WTC11 (cell line): ENCODE data around the gene TXN2. TPM values are rescaled to one million over a fixed set of nuclear protein-coding genes. Genes with fewer than 3 reads are reported as not detected.

Experiments used
- ATAC-seq: fragments of 200-7000 bp; cut with Tn5 transposase; 2 replicates; pipeline ENCODE4 v1.10.0; 2021; ENCODE audit warnings: mild to moderate bottlenecking, moderate library complexity
- CTCF ChIA-PET: fragments of 300-600 bp; sonication (Branson Sonifier 250); formaldehyde crosslinking; loops from one replicate; lab custom pipeline; 2021; ENCODE audit warnings: antibody characterized with exemption; lab: Charles Lee
- POLR2A ChIA-PET: fragments of 350-600 bp; sonication (Branson Sonifier 250); formaldehyde crosslinking; loops from one replicate; lab custom pipeline; 2021; ENCODE audit warnings: antibody characterized with exemption; lab: Charles Lee
- DNase-seq: peaks from one replicate; pipeline ENCODE4 v3.0.0; 2021; ENCODE audit warnings: low spot score
- H3K27ac Mint-ChIP-seq: 2 replicates; pipeline ENCODE4 v1.8.0; 2021; ENCODE audit warnings: mixed read lengths
- H3K27me3 Mint-ChIP-seq: 2 replicates; pipeline ENCODE4 v1.8.0; 2021; ENCODE audit warnings: low read depth, mild to moderate bottlenecking, moderate library complexity, mixed read lengths
- H3K36me3 Mint-ChIP-seq: 2 replicates; pipeline ENCODE4 v1.8.0; 2021; ENCODE audit warnings: mixed read lengths
- H3K4me1 Mint-ChIP-seq: 2 replicates; pipeline ENCODE4 v1.8.0; 2022; ENCODE audit warnings: mixed read lengths
- H3K4me3 Mint-ChIP-seq: 2 replicates; pipeline ENCODE4 v1.8.0; 2021; ENCODE audit warnings: mild to moderate bottlenecking, moderate library complexity, mixed read lengths
- H3K9me3 Mint-ChIP-seq: 2 replicates; pipeline ENCODE4 v1.8.0; 2021; ENCODE audit warnings: mixed read lengths
- ATF2 ChIP-seq: sonication (generic); formaldehyde crosslinking; IDR thresholded peaks from 2 replicates; pipeline ENCODE4 v1.8.1; 2022; ENCODE audit warnings: low read depth, missing genetic modification reagents, borderline replicate concordance
- CBFB ChIP-seq: sonication (generic); formaldehyde crosslinking; IDR thresholded peaks from 2 replicates; pipeline ENCODE4 v1.8.1; 2022; ENCODE audit warnings: mild to moderate bottlenecking, low read depth, missing genetic modification reagents
- CREB1 ChIP-seq: sonication (generic); formaldehyde crosslinking; IDR thresholded peaks from 2 replicates; pipeline ENCODE4 v1.8.0; 2023; ENCODE audit warnings: mild to moderate bottlenecking, missing genetic modification reagents
- E2F5 ChIP-seq: sonication (generic); formaldehyde crosslinking; IDR thresholded peaks from 2 replicates; pipeline ENCODE4 v1.8.1; 2022; ENCODE audit warnings: mild to moderate bottlenecking, moderate library complexity, missing genetic modification reagents
- EMX1 ChIP-seq: fragments of 250-450 bp; sonication (Bioruptor Pico); IDR thresholded peaks from 2 replicates; pipeline ENCODE4 v1.8.0; 2021; ENCODE audit warnings: mild to moderate bottlenecking
- ETV6 ChIP-seq: sonication (generic); formaldehyde crosslinking; IDR thresholded peaks from 2 replicates; pipeline ENCODE4 v1.8.1; 2022; ENCODE audit warnings: mild to moderate bottlenecking, missing genetic modification reagents
- GABPB1 ChIP-seq: sonication (generic); formaldehyde crosslinking; IDR thresholded peaks from 2 replicates; pipeline ENCODE4 v1.8.1; 2023; ENCODE audit warnings: mild to moderate bottlenecking, missing genetic modification reagents
- HMGA2 ChIP-seq: fragments of 250-450 bp; sonication (Bioruptor Pico); IDR thresholded peaks from 2 replicates; pipeline ENCODE4 v1.4.0; 2021; ENCODE audit warnings: mild to moderate bottlenecking, moderate library complexity
- JAZF1 ChIP-seq: fragments of 250-450 bp; sonication (Bioruptor Pico); IDR thresholded peaks from 2 replicates; pipeline ENCODE4 v1.9.0; 2021; ENCODE audit warnings: moderate library complexity, mild to moderate bottlenecking, inconsistent platforms
- MXD4 ChIP-seq: fragments of 250-450 bp; sonication (Bioruptor Pico); IDR thresholded peaks from 2 replicates; pipeline ENCODE4 v1.8.0; 2021; ENCODE audit warnings: mild to moderate bottlenecking, moderate library complexity, borderline replicate concordance
- MYBL2 ChIP-seq: sonication (generic); formaldehyde crosslinking; IDR thresholded peaks from 2 replicates; pipeline ENCODE4 v1.8.1; 2023; ENCODE audit warnings: mild to moderate bottlenecking, moderate library complexity, missing genetic modification reagents
- NR3C1 ChIP-seq: sonication (generic); formaldehyde crosslinking; conservative IDR thresholded peaks from 2 replicates; pipeline ENCODE4 v1.8.1; 2023; ENCODE audit warnings: low read depth, mild to moderate bottlenecking, missing genetic modification reagents
- RELA ChIP-seq: sonication (generic); formaldehyde crosslinking; IDR thresholded peaks from 2 replicates; pipeline ENCODE4 v1.8.1; 2022; ENCODE audit warnings: missing genetic modification reagents, mild to moderate bottlenecking, borderline replicate concordance
- SMAD3 ChIP-seq: sonication (generic); formaldehyde crosslinking; IDR thresholded peaks from 2 replicates; pipeline ENCODE4 v1.8.0; 2022; ENCODE audit warnings: missing genetic modification reagents, mild to moderate bottlenecking, borderline replicate concordance
- ZNF138 ChIP-seq: sonication (generic); formaldehyde crosslinking; conservative IDR thresholded peaks from 2 replicates; pipeline ENCODE4 v1.8.1; 2022; ENCODE audit warnings: mild to moderate bottlenecking, moderate library complexity, missing genetic modification reagents
- ZNF423 ChIP-seq: fragments of 250-450 bp; sonication (Bioruptor Pico); IDR thresholded peaks from 2 replicates; pipeline ENCODE4 v2.1.2; 2022; ENCODE audit warnings: mild to moderate bottlenecking, moderate library complexity
- ZNF425 ChIP-seq: fragments of 250-450 bp; sonication (Bioruptor Pico); conservative IDR thresholded peaks from 2 replicates; pipeline ENCODE4 v1.9.0; 2021; ENCODE audit warnings: mild to moderate bottlenecking
- ZNF512 ChIP-seq: sonication (generic); formaldehyde crosslinking; IDR thresholded peaks from 2 replicates; pipeline ENCODE4 v1.8.1; 2022; ENCODE audit warnings: missing genetic modification reagents, borderline replicate concordance
- total RNA-seq: library from RNA; stranded (reverse); gene quantifications from 3 replicates; pipeline ENCODE4 v1.2.3, GENCODE V29; 2021
- TF ChIP-seq, protein P1 (sequence below): sonication (generic); formaldehyde crosslinking; IDR thresholded peaks from 2 replicates; pipeline ENCODE4 v1.8.0; 2023; ENCODE audit warnings: missing genetic modification reagents
- TF ChIP-seq, protein P2 (sequence below): sonication (generic); formaldehyde crosslinking; conservative IDR thresholded peaks from 2 replicates; pipeline ENCODE4 v1.8.1; 2022; ENCODE audit warnings: mild to moderate bottlenecking, missing genetic modification reagents
- TF ChIP-seq, protein P3 (sequence below): sonication (generic); formaldehyde crosslinking; IDR thresholded peaks from 2 replicates; pipeline ENCODE4 v1.8.0; 2023; ENCODE audit warnings: mild to moderate bottlenecking, missing genetic modification reagents

Gene TXN2
- total RNA-seq, 1 experiment from 2014 or later, result 57.6 TPM

GRCh38 chr22:36449596-36450175 is 31.8 kb downstream of the TXN2 start (continued):
- TF ChIP-seq ETV6 (CRISPR knock-in tag), result no peak
- no peak for TF ChIP-seq SMAD3
- TF ChIP-seq ATF2 (CRISPR knock-in tag), result no peak
- TF ChIP-seq CBFB, result no peak

DNA sequence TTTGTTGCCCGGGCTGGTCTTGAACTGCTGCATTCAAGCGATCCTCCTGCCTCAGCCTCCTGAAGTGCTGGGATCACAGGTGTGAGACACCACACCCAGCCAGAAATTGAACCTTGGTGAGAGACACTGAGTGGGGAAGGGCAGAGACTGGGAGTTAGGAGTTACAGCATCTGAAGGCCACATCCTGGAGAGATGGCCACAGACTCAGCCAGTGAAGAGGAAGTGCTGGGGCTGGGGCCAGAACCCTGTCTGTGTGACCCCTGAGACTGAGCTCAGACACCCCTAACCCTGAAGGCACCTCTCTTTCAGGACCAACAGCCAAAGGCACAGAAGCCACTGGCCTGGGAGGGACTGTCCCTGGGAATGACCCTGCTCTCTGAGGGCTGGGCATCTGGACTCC is 33.8 kb downstream of the TXN2 start:
- ATAC-seq, result no peak
- H3K36me3 Mint-ChIP-seq, result no peaks in the 10 kb centered on the region
- CTCF ChIA-PET, result interaction anchor here (1.6 kb wide), 1 partner anchor 39 kb away, joined by 3 read pairs; no protein-coding TSS in a partner anchor

DNA sequence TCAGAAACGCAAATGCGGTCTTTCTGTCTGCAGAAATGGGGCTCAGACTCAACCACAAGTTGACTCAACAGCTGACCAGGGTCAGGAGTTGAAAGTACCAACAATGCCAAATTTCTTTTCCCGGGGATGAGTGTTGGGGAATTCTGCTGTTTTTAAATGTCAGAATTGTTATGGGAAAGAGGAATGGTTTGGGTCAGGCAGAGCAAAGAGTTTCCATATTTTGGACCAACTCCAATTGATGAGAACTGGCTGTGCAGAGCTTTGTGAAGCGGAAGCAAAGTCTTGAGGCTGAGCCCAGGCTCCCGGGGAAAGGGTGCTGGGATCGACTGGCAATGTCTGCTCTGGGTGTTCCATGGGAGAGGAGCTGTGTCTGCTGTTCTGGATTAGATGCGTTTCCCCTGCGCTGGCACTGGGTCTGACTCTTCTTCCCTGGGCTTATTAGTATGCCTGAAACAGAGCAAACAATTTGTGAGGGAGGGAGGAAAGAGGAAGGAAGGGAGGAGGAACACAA is 36.2 kb downstream of the TXN2 start:
- H3K36me3 Mint-ChIP-seq, result no peaks in the 10 kb centered on the region
- peaks cover 7% of the 10 kb centered on the region; the same call in 1 of the 2 replicates for H3K9me3 Mint-ChIP-seq
- no peaks in the 10 kb centered on the region for H3K27me3 Mint-ChIP-seq
- H3K4me3 Mint-ChIP-seq, result no peak overlapping the region
- POLR2A ChIA-PET, result interaction anchor here (0.8 to 1.2 kb wide), 3 partner anchors 14 to 131 kb away, joined by 3 to 4 read pairs (median 3); no protein-coding TSS in a partner anchor
- CTCF ChIA-PET, result interaction anchor here (0.7 to 2.1 kb wide), 11 partner anchors 9 to 145 kb away, joined by 3 to 6 read pairs (median 4); partner anchors contain the start of genes MYH9 and TXN2
- DNase-seq (no peak), ATAC-seq (peak; percentile 65)
- H3K27ac Mint-ChIP-seq, result no peak overlapping the region; the same call in 1 of the 2 replicates
- peaks cover 26% of the 10 kb centered on the region for H3K4me1 Mint-ChIP-seq
- no peak for TF ChIP-seq RELA (CRISPR knock-in tag)
- TF ChIP-seq, protein P1, sequence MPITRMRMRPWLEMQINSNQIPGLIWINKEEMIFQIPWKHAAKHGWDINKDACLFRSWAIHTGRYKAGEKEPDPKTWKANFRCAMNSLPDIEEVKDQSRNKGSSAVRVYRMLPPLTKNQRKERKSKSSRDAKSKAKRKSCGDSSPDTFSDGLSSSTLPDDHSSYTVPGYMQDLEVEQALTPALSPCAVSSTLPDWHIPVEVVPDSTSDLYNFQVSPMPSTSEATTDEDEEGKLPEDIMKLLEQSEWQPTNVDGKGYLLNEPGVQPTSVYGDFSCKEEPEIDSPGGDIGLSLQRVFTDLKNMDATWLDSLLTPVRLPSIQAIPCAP, result no peak
- TF ChIP-seq SMAD3, result no peak
- TF ChIP-seq HMGA2 (CRISPR knock-in tag), result no peak
- TF ChIP-seq ZNF512 (CRISPR knock-in tag), result no peak
- no peak for TF ChIP-seq EMX1
- no peak for TF ChIP-seq GABPB1 (CRISPR knock-in tag)
- TF ChIP-seq ZNF425 (CRISPR knock-in tag), result no peak
- TF ChIP-seq NR3C1 (CRISPR knock-in tag), result no peak
- no peak for TF ChIP-seq ZNF423 (CRISPR knock-in tag)
- TF ChIP-seq CREB1 (CRISPR knock-in tag), result no peak
- TF ChIP-seq ZNF138 (CRISPR knock-in tag), result no peak

More for the DNA sequence above, 33.8 kb downstream of the TXN2 start:
- Mint-ChIP-seq H3K4me3 (no peak overlapping the region), H3K27ac (no peak overlapping the region), H3K4me1 (peaks cover 36% of the 10 kb centered on the region), H3K9me3 (peaks cover 7% of the 10 kb centered on the region; the same call in 1 of the 2 replicates), H3K27me3 (no peaks in the 10 kb centered on the region)
- no peak for DNase-seq
- POLR2A ChIA-PET, result interaction anchor here (1.2 kb wide), 1 partner anchor 38 kb away, joined by 3 read pairs; no protein-coding TSS in a partner anchor
- TF ChIP-seq MXD4 (no peak), E2F5 (CRISPR knock-in tag) (no peak), JAZF1 (CRISPR knock-in tag) (no peak), CREB1 (CRISPR knock-in tag) (no peak), RELA (CRISPR knock-in tag) (no peak), MYBL2 (CRISPR knock-in tag) (no peak), HMGA2 (CRISPR knock-in tag) (no peak)
- TF ChIP-seq, protein P2, sequence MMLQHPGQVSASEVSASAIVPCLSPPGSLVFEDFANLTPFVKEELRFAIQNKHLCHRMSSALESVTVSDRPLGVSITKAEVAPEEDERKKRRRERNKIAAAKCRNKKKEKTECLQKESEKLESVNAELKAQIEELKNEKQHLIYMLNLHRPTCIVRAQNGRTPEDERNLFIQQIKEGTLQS (CRISPR knock-in tag), result no peak
- TF ChIP-seq, protein P3, sequence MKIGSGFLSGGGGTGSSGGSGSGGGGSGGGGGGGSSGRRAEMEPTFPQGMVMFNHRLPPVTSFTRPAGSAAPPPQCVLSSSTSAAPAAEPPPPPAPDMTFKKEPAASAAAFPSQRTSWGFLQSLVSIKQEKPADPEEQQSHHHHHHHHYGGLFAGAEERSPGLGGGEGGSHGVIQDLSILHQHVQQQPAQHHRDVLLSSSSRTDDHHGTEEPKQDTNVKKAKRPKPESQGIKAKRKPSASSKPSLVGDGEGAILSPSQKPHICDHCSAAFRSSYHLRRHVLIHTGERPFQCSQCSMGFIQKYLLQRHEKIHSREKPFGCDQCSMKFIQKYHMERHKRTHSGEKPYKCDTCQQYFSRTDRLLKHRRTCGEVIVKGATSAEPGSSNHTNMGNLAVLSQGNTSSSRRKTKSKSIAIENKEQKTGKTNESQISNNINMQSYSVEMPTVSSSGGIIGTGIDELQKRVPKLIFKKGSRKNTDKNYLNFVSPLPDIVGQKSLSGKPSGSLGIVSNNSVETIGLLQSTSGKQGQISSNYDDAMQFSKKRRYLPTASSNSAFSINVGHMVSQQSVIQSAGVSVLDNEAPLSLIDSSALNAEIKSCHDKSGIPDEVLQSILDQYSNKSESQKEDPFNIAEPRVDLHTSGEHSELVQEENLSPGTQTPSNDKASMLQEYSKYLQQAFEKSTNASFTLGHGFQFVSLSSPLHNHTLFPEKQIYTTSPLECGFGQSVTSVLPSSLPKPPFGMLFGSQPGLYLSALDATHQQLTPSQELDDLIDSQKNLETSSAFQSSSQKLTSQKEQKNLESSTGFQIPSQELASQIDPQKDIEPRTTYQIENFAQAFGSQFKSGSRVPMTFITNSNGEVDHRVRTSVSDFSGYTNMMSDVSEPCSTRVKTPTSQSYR, result no peak
